GM21737 (cell line): ENCODE data around the gene NCAPD2.
"Not testable (repeated sequence)": the region's sequence is repeated elsewhere in the genome, so short reads cannot be mapped to it uniquely, and the experiment has no call there.

ENCODE experiments used
- ATAC-seq: cut with Tn5 transposase; IDR thresholded peaks from one replicate; pipeline ENCODE4 v1.9.1; 2021; ENCODE audit warnings: mild to moderate bottlenecking, moderate library complexity; ENCODE audit not compliant: unreplicated experiment

NCAPD2 gene

DNA sequence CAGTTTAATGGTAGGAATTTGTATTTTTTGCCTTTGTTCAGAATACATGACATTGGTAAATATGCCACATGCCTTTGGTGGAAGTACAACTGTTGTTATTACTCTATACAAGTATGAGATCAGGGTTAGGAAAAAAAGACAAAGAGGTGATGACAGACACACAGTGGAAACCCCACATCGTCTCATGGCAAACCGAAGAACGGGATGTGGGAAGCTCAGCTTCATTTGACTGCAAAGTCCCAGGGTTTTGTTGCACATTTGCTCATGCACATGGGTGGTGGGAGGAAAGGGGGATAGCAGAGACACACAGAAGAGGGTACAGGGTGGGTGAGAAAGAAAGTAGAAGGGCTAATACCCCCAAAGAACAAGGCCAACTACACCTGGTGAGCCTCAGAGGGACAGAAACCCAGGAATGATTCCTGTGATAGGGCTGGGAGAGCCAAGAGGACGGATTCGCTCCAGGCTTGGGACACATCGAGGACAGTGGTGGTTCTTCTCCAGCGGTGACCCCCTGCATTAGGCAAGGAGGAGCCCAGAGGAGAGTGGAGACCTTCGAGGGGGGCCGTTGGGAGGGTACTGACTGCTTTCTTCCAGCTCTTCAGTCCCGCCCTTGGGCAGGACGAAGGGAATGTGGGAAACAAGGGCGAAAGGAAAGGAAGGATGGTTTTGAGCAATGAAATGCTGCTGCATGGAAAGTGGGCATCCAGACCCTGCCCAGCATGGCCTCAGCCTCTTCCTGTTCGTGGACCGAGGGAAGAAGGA, 31.5 kb upstream of the NCAPD2 start:
- ATAC-seq = no peak

DNA sequence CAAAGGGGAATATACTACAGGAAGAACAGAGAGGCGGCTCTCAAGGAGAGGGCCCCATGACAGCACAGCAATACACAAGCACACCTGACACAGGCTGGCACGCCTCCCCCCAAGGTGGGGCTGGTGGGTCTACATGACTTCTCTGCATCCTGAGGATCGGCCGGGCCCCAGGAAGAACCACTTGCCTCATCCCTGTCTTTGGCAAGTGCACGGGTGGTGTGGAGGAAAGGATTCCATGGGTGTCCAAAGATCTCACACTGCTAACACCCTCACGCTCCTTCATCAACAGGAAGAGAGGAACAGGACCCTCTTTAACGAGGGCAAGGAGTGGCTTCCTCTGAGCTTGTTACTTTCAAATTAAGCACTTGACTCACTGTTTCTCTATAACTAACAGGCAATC, 30.7 kb upstream of the NCAPD2 start:
- ATAC-seq = no peak

DNA sequence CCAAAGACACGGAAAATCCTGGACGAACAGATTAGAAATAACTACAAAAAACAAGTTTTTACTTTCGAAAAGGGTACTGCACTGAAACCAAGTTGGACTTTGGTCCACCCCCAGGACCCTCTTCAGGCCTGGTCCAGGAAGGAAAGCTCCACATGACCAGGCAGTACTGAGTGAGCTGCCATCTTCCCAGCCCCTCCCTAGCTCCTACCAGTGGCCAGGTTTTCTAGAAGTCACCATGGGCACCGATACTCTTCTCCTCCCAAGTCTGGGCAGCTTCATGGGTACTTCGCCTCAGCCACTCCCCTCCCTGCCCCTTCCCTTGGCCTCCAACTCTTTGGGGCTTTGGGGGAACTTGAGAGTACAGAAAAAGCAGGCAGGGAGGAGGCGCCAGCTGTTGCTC, 30.0 kb upstream of the NCAPD2 start:
- no peak for ATAC-seq

DNA sequence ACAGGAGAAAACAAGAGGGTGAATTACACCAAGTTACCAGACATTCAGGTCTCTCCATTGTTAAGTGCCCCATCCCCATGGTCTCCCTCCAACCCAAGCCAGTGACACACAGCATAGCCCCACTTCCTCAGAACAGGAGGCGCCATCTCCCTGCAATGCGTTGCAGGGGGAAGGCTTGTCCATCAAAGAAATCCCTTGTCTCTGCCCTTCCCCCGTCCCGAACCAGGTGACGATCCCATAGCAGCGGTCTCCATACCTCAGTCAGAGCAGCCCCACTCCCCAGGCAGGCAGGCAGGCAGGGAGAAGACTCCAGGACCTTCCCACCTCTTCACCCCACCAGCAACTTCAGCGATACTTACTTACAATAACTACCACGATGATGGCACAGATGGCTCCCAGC, 29.4 kb upstream of the NCAPD2 start:
- no peak for ATAC-seq

DNA sequence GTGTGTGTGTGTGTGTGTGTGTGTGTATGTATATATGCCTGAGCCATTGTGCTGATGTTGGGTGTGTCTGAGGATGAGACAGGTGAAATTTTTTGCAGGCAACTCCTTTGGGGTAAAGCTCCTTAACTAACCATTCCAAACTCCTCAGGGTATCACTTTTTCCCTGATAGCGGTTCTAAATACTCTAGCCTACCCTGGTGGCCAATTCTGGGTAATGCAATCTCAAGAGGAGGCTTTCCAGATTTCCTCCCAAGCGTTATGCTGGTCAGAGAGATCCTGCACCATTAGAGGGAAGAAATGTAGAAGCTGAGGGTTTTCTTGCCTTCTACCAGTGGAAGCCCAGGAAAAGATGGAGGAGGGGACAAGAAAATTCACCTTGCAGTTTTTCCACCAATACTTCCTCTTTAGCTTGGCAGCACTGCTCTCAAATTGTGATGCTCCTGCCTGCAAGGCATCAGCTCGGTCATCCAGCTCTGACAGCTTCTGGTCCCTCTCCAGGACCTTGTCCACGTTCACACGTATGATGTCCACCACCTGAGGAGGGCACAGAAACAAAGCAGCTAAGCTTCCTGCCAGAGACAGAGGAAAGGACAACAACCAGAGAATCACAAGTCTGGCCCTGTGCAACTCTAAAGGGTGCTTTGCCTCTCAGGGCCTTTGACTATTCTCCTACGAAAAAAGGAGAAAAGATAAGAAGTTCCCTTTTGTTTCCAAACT, 28.3 kb upstream of the NCAPD2 start:
- no peak for ATAC-seq

DNA sequence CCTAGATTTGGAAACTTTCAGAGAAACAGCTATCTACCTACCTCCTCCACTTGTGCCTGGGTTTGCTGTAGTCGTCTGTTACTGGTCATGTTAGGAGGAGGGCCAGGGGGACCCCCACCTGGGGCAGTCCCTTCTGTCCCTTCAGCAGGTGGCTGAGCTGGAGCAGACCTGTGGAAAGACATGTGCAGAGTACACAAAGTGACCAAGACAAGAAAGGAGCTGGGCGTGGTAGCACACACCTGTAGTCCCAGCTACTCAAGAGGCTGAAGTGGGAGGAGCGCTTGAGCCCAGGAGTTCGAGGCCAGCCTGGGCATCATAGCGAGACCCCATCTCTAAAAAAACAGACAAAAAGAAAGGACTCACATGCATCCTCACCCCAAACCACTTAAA, 27.7 kb upstream of the NCAPD2 start:
- ATAC-seq = no peak

DNA sequence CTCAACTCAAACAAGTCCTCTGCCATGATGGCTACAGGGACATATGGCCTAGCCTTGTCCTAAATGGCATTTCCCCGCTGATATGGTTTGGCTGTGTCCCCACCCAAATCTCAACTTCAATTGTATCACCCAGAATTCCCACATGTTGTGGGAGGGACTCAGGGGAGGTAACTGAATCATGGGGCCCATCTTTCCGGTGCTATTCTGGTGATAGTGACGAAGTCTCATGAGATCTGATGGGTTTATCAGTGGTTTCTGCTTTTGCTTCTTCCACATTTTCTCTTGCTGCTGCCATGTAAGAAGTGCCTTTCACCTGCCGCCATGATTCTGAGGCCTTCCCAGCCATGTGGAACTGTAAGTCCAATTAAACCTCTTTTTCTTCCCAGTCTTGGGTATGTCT, 27.2 kb upstream of the NCAPD2 start:
- ATAC-seq = not testable (repeated sequence)

DNA sequence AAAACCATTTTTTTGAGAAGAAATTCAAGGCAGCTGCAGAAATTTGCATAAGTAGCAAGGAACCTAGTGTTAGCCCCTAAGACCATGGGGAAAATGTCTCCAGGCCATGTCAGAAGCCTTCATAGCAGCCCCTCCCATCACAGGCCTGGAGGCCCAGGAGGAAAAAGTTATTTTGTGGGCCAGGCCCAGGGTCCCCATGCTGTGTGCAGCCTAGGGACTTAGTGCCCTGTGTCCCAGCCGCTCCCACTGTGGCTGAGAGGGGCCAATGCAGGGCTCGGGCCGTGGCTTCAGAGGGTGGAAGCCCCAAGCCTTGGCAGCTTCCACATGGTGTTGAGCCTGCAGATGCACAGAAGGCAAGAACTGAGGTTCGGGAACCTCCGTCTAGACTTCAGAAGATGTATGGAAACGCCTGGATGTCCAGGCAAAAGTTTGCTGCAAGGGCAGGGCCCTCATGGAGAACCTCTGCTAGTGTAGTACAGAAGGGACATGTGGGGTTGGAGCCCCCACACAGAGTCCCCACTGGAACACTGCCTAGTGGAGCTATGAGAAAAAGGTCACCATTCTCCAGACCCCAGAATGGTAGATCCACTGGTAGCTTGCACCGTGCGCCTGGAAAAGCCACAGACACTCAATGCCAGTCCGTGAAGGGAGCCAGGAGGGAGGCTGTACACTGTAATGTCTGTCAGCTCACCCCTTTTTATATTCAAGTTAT, 26.2 kb upstream of the NCAPD2 start:
- ATAC-seq = not testable (repeated sequence)

DNA sequence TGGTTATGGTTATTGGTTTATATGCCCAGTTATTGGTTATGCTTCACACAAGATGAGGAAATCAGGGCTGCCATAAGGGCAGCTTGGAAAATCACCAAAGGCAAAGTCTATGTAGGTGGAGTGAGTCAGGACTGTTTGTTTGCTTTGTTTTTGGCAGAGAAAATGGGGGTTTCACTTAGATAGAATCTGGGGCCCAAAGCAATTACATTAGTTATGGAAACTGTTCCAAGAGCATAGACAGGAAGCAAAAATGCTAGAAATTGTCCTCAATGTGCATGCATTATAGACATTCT, 25.7 kb upstream of the NCAPD2 start:
- no peak for ATAC-seq

DNA sequence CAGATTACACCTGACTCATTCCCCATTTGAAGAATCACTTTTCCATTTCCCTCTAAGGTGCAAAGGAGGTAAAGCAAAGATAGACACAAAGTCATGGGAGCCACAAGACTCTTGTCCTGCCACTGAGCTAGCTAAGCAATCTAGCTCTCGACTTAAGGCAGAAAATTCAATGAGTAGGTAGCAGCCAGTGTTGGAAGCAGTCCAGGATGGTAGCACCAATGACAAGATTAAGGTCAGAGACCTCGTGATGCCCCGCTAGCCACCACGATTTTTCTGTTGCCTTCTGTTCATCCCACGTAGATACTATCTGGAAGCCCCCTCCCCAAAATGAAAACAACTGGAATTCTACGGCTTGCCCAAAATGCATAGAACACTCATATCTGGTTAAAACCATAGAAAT, 24.8 kb upstream of the NCAPD2 start:
- no peak for ATAC-seq

DNA sequence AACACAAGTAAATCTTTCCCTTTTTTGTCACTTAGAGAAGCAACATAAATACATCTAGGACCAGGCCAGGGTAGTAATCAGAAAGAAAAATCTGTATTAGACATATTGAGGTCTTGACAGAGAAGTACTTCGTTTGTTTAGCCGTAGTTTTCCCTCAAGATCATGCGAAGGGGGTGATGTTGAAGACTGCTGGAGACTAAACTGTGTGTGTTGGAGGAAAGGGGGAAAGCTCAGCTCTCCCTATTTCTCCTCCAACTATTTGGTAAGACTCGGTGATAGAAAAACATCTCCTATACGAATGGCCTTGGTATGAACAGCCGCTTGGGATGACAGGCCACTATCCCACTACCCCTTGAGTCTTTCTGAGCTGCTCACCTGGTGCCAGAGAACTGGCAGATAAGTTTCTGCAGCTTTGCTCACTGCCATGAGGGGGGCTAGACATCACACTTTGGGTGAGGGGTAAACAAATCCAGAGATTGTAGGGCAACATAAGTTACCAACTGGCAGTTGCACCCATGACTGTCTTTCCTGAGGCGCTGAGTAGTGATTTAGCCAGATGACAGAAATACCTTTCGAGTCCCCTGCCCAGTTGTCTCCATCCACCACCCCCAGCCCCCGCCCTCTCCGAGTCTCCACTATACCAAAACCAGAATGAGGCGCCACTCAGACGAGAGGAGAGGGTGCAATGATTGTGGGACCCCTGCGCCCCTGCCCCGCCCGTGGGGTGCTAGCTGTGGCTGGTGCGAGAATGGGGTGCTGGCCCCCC, 24.1 kb upstream of the NCAPD2 start:
- ATAC-seq = no peak

DNA sequence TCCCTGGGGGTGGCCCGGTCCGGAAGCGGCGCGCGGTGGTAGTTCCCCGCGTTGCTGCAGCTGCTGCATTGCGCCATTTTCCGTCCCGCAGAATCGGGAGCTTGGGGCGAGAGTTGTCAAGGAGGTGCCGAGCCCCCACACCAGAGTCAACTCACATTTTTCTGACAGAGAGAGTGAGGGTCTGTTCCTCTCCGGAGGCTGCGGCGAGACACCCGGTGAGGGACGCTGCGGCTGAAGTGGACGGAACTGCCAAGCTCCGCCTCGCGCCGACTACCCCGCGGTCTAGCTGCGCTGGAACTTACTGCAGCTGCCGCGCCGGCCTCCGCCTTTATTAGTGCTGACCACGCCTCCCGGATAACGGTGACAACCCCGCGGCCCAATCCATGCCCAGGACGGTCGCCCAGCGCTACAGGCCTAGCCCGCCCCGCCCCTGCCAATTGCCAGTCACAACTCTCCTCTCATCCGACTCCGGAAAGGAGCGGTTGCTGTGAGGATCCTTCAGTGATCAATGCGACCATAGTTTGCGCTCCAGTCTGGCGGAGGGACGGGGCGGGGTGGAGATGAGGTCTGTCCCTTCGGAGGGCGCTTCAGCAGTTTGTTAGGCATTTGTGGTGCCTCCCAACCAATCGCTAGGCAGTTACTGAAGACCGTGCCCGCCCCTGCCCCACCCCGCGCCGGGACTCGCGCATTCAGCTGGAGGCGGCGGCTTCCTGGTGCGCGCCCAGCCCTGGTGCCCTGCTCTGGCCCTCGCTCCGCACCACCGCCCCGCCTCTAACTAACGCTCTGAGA, 23.3 kb upstream of the NCAPD2 start, which contains the start of gene VAMP1:
VAMP1 (minus strand) TSS at position 303 of the 789 bp plus-strand sequence; CDS start at position 157, 146 bp downstream.
- peak; percentile 80 for ATAC-seq

DNA sequence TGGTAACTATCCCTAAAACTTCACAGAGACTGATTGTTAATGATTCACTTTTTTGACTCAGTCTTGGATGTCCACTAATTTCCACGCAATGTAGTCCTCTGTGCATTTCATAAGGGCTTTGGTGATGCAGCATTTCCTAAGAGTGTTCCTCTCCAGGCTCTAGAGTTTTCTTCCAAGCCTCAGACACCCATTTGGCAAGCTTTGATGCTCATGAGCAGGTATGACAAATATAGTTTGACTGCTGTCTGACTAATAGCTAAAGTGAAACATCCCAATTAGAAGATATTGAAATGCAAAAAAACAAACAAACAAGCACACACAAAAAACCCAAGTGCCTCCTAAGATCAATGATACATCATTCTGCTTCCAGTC, 21.9 kb upstream of the NCAPD2 start:
- no peak for ATAC-seq

DNA sequence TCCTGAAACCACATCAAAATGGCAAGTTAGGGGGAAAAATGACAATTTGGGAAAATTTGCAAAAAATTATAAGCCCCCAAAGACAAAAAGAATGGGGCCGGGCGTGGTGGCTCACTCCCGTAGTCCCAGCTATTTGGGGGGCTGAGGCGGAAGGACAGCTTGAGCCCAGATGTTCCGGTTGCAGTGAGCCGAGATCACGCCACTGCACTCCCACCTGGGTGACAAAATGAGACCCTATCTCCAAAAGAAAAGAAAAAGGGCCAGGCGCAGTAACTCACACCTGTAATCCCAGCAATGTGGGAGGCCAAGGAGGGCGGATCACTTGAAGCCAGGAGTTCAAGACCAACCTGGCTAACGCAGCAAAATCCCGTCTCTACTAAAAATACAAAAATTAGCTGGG, 21.4 kb upstream of the NCAPD2 start:
- no peak for ATAC-seq

DNA sequence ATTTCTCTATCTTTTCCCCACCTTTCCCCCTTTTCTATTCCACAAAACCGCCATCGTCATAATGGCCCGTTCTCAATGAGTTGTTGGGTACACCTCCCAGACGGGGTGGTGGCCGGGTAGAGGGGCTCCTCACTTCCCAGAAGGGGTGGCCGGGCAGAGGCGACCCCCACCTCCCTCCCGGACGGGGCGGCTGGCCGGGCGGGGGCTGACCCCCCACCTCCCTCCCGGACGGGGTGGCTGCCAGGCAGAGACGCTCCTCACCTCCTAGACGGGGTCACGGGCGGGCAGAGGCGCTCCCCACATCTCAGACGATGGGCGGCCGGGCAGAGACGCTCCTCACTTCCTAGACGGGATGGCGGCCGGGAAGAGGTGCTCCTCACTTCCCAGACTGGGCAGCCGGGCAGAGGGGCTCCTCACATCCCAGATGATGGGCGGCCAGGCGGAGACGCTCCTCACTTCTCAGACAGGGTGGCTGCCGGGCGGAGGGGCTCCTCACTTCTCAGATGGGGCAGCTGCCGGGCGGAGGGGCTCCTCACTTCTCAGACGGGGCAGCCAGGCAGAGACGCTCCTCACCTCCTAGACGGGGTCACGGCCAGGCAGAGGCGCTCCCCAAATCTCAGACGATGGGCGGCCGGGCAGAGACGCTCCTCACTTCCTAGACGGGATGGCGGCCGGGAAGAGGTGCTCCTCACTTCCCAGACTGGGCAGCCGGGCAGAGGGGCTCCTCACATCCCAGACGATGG, 18.5 kb upstream of the NCAPD2 start:
- ATAC-seq = not testable (repeated sequence)

DNA sequence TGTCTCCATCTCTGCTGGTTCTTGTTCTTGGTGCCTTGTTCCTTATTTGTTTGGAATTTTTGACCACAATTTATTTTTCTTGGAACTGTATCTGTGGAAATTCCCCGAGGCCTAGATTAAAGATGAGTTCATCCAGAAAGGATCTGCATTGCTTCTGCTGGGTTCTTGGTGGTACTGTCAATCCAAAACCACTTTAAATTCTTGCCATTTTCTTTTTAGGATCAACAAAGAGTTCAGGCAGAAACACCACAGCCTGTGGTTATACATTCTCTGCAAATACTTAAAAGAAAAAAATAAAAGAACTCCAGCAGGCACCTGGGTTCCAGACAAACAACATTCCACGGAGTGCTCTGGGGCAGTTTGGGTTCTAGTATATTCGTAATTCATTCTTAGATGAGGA, 17.4 kb upstream of the NCAPD2 start:
- no peak for ATAC-seq

DNA sequence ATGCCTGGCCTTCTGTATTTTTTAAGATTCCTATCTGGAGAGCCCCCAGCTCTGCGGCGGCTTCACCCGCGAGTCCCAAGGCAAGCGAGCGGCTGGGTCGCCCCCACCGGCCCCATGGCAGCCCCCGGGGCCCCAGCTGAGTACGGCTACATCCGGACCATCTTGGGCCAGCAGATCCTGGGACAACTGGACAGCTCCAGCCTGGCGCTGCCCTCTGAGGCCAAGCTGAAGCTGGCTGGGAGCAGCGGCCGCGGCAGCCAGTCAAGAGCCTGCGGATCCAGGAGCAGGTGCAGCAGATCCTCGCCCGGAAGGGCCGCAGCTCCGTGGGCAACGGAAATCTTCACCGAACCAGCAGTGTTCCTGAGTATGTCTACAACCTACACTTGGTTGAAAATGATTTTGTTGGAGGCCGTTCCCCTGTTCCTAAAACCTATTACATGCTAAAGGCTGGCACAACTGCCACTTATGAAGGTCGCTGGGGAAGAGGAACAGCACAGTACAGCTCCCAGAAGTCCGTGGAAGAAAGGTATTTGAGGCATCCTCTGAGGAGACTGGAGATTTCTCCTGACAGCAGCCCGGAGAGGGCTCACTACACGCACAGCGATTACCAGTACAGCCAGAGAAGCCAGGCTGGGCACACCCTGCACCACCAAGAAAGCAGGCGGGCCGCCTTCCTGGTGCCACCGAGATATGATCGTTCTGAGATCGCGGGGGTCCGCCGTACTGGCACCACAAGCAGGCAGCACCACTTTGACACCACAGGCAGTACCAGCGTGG, 16.1 kb upstream of the NCAPD2 start:
- not testable (repeated sequence) for ATAC-seq

DNA sequence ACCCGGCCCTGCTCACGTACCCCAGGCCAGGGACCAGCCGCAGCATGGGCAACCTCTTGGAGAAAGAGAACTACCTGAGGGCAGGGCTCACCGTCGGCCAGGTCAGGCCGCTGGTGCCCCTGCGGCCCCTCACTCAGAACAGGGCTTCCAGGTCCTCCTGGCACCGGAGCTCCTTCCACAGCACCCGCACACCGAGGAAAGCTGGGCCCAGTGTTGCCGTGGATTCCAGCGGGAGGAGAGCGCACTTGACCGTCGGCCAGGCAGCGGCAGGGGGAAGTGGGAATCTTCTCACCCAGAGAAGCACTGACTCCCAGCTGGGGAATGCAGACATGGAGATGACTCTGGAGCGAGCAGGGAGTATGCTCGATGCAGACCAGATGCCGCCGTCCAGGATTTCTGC, 15.5 kb upstream of the NCAPD2 start:
- no peak for ATAC-seq

DNA sequence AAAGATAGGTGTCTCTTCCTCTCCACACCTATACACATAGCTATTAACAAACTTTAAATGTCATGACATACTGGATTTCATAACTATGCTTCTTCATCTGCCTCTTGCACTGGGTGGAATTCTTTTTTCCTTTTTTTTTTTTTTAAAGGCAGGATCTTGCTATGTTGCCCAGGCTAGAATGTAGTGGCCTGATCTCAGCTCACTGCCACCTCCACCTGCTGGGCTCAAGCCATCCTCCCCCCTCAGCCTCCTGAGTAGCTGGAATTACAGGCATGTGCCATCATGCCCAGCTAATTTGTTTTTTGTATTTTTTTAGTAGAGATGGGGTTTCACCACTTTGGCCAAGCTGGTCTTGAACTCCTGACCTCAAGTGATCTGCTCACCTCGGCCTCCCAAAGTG, 5.7 kb upstream of the NCAPD2 start:
- ATAC-seq = no peak
